ENCODE data around the gene CRADD. TPM values are rescaled to one million over a fixed set of nuclear protein-coding genes. Genes with fewer than 3 reads are reported as not detected.
"Not testable (repeated sequence)": the region's sequence is repeated elsewhere in the genome, so short reads cannot be mapped to it uniquely, and the experiment has no call there.

The CRADD gene
- total and polyA plus RNA-seq, 8 donors, result 8.4 to 21.4 (median 10.3) TPM

DNA sequence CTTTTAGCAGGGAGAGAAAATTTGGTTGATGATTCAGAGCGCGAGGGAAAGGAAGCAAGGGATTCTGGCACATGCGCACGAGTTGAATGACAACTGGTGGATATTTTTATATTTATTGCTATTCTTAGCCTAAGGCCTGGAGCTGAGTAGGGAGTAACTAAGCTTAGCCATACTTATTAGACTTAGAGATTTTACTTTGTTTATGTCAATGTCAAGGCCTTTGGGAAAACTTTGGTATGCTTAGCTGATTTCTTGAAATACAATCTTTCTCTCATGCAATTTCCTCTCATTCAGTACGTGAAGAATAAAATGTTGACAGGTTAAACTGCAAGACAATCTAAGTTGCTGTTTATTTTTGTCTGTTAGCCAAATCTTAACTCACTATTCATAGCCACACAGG, 101.1 kb downstream of the CRADD start:
- peak in 2 of 4 donors; percentile 43 to 59 for DNase-seq
- H3K27me3 ChIP-seq, result no peaks in the 10 kb centered on the region
- no peaks in the 10 kb centered on the region for H3K9me3 ChIP-seq
- ATAC-seq, result peak; percentile 68
- intact Hi-C loops (cut with DNase I), result loop anchor here in 1 of 2 donors (10.0 kb wide), 1 partner anchor 196 kb away; no protein-coding TSS in a partner anchor
- peaks cover 9 to 42% of the 10 kb centered on the region in 2 donors for H3K4me1 ChIP-seq
- H3K36me3 ChIP-seq, result no peaks in the 10 kb centered on the region
- peak overlapping the region; percentile 52 to 81 for H3K27ac ChIP-seq
- TF ChIP-seq, protein P1, sequence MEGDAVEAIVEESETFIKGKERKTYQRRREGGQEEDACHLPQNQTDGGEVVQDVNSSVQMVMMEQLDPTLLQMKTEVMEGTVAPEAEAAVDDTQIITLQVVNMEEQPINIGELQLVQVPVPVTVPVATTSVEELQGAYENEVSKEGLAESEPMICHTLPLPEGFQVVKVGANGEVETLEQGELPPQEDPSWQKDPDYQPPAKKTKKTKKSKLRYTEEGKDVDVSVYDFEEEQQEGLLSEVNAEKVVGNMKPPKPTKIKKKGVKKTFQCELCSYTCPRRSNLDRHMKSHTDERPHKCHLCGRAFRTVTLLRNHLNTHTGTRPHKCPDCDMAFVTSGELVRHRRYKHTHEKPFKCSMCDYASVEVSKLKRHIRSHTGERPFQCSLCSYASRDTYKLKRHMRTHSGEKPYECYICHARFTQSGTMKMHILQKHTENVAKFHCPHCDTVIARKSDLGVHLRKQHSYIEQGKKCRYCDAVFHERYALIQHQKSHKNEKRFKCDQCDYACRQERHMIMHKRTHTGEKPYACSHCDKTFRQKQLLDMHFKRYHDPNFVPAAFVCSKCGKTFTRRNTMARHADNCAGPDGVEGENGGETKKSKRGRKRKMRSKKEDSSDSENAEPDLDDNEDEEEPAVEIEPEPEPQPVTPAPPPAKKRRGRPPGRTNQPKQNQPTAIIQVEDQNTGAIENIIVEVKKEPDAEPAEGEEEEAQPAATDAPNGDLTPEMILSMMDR (IDR thresholded peaks at IDR 0.05), result no peak
- H3K4me3 ChIP-seq, result no peak overlapping the region

DNA sequence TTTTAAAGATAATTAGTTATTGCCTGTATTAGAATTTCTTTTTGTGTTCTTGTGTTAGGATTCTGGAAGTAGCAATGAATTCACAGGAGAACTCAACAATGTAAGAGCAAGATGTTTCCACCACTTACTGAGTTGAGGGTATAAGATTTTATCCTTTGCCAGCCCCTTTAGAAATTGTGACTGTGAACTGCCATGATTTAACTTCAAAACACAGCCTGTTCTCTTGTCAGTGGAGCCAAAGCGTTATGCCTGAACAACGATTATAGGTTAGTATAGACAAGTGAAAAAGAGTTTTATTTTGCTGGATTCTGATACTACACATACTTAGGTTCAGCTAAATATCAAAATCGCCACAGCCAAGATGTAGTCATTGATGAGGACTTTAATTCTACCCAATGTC, 101.6 kb downstream of the CRADD start:
- H3K27ac ChIP-seq, result peak overlapping the region; percentile 52 to 81
- H3K9me3 ChIP-seq, result no peaks in the 10 kb centered on the region
- no peak for DNase-seq
- intact Hi-C loops (cut with DNase I), result loop anchor here in 1 of 2 donors (10.0 kb wide), 1 partner anchor 196 kb away; no protein-coding TSS in a partner anchor
- H3K4me1 ChIP-seq, result peaks cover 9 to 43% of the 10 kb centered on the region in 2 donors
- H3K27me3 ChIP-seq, result no peaks in the 10 kb centered on the region
- TF ChIP-seq, protein P1 (IDR thresholded peaks at IDR 0.05), result no peak
- H3K36me3 ChIP-seq, result no peaks in the 10 kb centered on the region
- H3K4me3 ChIP-seq, result no peak overlapping the region
- ATAC-seq, result no peak

DNA sequence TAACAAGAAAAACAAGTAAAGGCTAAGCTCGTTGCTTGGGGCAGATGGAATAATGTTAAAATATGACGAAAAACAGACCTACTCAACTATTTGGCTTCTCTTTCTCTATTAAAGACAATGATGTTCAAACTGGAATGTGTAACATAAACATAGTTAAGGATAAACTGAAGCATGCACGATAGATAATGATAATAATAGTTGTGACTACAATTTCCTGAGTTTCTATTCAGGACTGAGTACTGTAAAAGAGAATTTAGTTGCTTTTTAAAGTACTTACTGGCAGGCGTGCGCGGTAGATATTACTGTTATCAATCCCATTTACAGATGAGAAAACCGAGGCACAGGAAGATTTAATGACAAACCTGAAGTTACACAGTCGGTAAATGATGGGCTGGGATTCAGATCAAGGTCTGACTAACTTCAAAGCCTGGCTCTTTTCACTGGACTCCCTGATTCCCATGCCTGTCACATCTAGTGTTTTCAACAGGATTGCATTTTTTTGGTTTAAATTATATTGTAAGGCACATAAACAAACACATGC, 103.0 kb downstream of the CRADD start:
- peaks cover 21 to 57% of the 10 kb centered on the region in 2 donors for H3K4me1 ChIP-seq
- no peaks in the 10 kb centered on the region for H3K9me3 ChIP-seq
- H3K4me3 ChIP-seq, result no peak overlapping the region
- TF ChIP-seq, protein P1 (IDR thresholded peaks at IDR 0.05), result no peak
- H3K27ac ChIP-seq, result peak overlapping the region in 1 of 2 donors; percentile 8
- intact Hi-C loops (cut with DNase I), result no loop called here
- ATAC-seq, result no peak
- H3K27me3 ChIP-seq, result no peaks in the 10 kb centered on the region
- no peaks in the 10 kb centered on the region for H3K36me3 ChIP-seq
- no peak for DNase-seq

DNA sequence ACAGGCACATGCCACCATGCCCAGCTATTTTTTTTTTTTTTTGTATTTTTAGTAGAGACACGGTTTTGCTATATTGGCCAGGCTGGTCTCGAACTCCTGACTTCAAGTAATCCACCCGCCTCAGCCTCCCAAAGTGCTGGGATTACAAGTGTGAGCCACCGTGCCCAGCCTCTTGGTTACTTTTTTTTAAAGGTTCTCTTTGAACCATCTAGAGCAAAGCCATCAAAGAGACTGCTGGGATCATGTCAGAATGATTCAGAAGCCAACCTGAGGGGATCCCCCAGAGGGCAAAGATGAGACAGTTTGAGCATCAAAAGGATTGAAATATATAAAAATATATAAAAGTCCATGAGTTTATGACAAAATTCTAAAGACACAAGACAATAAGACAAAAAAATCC, 103.7 kb downstream of the CRADD start:
- peaks cover 24 to 64% of the 10 kb centered on the region in 2 donors for H3K4me1 ChIP-seq
- H3K27me3 ChIP-seq; ATAC-seq; H3K9me3 ChIP-seq; H3K27ac ChIP-seq; H3K4me3 ChIP-seq; H3K36me3 ChIP-seq; DNase-seq; intact Hi-C loops (cut with DNase I): not testable (repeated sequence)

DNA sequence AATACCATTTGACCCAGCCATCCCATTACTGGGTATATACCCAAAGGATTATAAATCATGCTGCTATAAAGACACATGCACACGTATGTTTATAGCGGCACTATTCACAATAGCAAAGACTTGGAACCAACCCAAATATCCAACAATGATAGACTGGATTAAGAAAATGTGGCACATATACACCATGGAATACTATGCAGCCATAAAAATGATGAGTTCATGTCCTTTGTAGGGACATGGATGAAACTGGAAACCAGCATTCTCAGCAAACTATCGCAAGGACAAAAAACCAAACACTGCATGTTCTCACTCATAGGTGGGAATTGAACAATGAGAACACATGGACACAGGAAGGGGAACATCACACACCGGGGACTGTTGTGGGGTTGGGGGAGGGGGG, 104.8 kb downstream of the CRADD start:
- intact Hi-C loops (cut with DNase I); H3K4me3 ChIP-seq; H3K27ac ChIP-seq; H3K36me3 ChIP-seq; ATAC-seq; H3K27me3 ChIP-seq; H3K9me3 ChIP-seq; DNase-seq: not testable (repeated sequence)
- peaks cover 18 to 61% of the 10 kb centered on the region in 2 donors for H3K4me1 ChIP-seq

DNA sequence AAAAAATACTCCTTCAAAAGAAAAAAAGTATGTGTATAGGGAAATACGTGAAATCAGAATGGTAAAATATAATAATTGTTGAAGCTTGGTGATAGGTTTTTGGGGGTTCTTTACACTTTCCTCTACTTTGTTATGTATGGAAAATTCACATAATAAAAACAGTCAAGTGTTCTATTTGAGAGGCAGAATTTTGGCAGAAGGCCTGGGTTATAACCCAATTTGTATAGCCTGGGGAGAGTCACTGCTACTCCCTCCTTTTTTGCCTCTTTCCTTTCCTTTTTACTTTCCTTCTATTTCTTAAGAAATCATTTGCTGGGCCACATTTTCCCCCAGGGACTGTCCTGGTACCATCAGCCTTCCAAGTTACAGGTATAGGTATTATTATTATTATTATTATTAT, 105.7 kb downstream of the CRADD start:
- H3K4me1 ChIP-seq, result peaks cover 15 to 52% of the 10 kb centered on the region in 2 donors
- H3K4me3 ChIP-seq, result no peak overlapping the region
- no peak overlapping the region for H3K27ac ChIP-seq
- H3K9me3 ChIP-seq, result no peaks in the 10 kb centered on the region
- DNase-seq, result no peak
- ATAC-seq, result no peak
- TF ChIP-seq, protein P1 (IDR thresholded peaks at IDR 0.05), result no peak
- H3K27me3 ChIP-seq, result no peaks in the 10 kb centered on the region
- intact Hi-C loops (cut with DNase I), result no loop called here
- no peaks in the 10 kb centered on the region for H3K36me3 ChIP-seq

Data from left lung (tissue), 10 donors.